Measurements from ENCODE around the gene CERS4.

CERS4 gene

GRCh38 chr19:8305798-8306197 lies 96.6 kb downstream of the CERS4 start:
- no peak for TF ChIP-seq CTCF (IDR thresholded peaks at IDR 0.05)

GRCh38 chr19:8306235-8307054 lies 97.3 kb downstream of the CERS4 start:
- no peak for TF ChIP-seq CTCF (IDR thresholded peaks at IDR 0.05)

- no peak; the same call in 1 of the 2 replicates for TF ChIP-seq CTCF (IDR thresholded peaks at IDR 0.05)
Observed at GRCh38 chr19:8307400-8307964, 98.3 kb downstream of the CERS4 start.

GRCh38 chr19:8307965-8308866 lies 99.0 kb downstream of the CERS4 start, which contains the start of gene CD320:
Gene CD320 (minus strand): TSS chr19:8308358. CDS start chr19:8308290, 68 bp downstream.
- TF ChIP-seq CTCF (IDR thresholded peaks at IDR 0.05): no peak

- TF ChIP-seq CTCF (IDR thresholded peaks at IDR 0.05): no peak
Observed at GRCh38 chr19:8308891-8309291, 99.7 kb downstream of the CERS4 start.

- TF ChIP-seq CTCF (IDR thresholded peaks at IDR 0.05): no peak
Observed at GRCh38 chr19:8310342-8311055, 101.3 kb downstream of the CERS4 start.

Measured in LNCAP (cell line).